Fibroblast of the conjunctiva (primary cell): ENCODE measurements around the gene MYOCD.
"Not testable (repeated sequence)": the region's sequence is repeated elsewhere in the genome, so short reads cannot be mapped to it uniquely, and the experiment has no call there.

Source experiments
- DNase-seq: peaks from one replicate; pipeline ENCODE4 v3.0.0-alpha.2; 2010; ENCODE audit warnings: low read depth

MYOCD gene, protein sequence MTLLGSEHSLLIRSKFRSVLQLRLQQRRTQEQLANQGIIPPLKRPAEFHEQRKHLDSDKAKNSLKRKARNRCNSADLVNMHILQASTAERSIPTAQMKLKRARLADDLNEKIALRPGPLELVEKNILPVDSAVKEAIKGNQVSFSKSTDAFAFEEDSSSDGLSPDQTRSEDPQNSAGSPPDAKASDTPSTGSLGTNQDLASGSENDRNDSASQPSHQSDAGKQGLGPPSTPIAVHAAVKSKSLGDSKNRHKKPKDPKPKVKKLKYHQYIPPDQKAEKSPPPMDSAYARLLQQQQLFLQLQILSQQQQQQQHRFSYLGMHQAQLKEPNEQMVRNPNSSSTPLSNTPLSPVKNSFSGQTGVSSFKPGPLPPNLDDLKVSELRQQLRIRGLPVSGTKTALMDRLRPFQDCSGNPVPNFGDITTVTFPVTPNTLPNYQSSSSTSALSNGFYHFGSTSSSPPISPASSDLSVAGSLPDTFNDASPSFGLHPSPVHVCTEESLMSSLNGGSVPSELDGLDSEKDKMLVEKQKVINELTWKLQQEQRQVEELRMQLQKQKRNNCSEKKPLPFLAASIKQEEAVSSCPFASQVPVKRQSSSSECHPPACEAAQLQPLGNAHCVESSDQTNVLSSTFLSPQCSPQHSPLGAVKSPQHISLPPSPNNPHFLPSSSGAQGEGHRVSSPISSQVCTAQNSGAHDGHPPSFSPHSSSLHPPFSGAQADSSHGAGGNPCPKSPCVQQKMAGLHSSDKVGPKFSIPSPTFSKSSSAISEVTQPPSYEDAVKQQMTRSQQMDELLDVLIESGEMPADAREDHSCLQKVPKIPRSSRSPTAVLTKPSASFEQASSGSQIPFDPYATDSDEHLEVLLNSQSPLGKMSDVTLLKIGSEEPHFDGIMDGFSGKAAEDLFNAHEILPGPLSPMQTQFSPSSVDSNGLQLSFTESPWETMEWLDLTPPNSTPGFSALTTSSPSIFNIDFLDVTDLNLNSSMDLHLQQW

DNA sequence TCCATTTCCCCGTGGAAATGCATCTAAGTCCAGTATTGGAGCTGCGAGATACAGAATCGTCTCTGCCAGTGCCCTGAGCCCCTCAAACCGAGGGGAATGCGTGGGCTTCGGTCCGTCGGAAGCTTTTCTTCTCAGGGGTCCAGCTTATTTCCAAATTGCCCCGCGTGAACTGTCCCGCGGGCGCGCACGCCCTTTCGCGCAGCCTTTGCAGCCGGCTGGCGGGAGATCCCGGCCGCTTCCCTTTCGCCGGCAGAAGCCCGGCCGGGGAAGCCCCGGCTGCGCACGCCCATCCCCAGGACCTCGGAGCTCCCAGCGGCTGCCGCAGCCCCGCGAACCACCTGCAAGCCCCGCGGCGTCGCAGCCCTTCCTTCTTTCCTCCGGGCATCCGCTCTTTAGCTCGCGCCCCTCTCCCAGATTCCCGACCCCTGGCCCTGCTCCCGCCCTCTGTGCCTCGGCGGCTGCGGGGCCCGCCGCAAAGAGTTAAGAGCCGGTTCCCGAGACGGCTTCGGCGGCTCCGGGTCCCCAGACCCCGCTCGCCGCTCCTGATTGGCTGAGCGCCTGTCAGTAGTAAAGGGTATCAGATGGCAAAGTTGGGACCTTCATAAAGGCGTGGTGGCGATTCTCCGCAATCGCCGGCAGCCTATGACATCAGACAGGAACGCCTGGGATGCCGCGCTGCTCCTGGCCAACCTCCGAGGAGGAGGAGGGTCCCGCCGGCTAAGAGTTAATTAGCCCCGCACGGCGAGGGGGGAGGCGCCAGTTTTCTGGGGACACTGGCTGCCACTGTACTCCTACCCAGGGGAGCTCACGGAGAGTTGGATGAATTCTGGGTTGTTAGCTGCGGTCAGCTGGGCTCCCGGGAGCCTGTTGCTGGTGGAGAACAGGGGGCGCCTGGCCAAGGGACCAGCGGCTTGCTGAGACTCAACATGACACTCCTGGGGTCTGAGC, at the start of gene MYOCD:
Gene MYOCD, plus strand, starts transcription at position 628 of the 948 bp plus-strand sequence. Its CDS starts 299 bp downstream, at position 927.
- DNase-seq = no peak

DNA sequence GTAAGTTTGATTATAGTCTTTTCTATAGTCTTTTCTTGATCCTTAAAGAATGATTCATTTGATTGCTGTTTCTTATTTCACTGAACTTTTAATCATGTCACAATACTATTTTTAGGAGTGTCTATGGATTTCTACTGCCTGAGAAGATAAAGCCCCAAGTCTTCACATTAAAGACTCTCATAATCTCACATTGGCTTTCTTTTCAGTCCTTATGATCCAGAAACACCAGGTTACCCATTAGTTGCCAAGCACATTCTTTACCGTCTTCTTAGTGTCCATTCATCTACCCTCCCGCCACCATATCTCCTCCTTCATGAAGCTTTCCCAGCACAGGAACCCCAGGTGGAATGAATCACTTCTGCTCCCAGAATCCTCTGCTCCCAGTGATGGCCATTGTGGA, 49.5 kb upstream of the MYOCD start:
- DNase-seq = no peak

DNA sequence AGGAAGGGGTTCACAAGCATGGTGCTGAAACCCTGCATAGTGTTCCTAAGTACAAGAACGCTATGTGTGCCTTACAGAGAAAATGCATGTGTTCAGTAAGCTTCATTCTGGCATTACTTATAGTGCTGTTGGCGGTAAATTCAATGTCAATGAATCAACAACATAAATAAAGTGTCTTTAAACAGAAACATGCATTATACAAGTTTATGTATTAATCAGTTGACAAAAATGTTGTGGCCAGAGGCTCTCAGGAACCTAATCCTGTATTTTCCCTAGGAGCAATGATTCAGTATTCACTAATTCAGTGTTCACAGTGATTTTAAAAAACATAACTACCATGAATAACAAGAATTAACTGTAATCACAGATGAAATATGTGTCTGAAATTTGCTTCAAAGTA, 47.1 kb upstream of the MYOCD start:
- DNase-seq = peak; percentile 10

DNA sequence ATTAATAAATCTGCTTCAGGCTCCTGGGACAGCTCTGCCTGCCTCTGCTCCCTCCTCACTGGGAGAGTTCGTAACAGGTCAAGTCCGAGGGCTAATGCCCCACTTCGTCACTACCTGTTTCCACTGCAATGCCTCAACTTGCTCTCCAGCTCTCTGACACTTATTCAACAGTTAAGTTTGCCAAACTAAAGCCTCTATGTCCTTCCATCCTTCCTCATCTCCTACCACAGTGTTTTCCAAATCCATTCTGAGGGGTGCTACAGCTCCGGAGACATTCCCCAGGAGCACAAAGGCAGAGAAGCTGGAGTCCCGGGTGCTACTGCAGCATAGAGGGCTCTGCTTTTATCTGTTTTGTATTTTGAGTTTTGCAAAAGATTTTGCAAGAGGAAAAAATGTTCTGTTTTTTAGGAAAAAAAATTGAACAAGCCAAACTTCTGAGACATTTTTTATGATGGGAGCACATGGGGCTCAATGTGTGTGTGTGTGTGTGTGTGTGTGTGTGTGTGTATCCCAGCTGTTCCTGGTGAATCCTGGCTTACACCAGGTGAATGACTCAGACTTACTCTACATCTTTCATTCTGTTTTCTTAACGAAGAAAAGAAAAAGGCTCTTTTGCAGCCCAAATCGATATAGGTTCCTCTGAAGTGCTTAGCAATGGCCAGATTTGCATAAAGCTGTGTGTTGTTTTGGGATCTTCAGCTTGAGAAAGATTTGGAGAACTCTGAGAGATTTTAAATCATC, 46.1 kb upstream of the MYOCD start:
- peak; percentile 14 for DNase-seq

DNA sequence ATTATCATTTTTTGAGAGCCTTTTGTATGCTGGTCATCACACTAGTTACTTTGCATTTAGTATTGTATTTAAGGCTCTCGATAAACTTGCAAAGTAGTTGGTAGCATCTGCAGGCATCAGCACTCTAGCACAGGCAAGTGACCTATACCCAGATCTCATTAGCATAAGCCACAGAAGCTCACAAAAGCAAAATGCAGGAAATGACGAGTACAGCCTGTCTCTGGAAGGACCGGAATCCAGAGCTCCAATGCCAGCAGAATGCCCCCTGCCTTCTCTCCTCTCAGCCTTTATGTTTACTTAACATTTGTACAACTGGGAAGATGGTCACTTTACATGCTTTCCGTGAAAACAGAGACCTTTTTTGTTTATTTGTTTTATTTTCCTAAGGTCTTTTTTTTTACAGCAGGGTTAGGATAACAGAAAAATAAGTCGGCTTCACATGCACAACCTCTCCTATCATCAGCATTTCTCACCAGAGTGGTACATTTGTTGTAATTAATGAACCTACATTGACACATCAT, 45.4 kb upstream of the MYOCD start:
- peak; percentile 21 for DNase-seq

DNA sequence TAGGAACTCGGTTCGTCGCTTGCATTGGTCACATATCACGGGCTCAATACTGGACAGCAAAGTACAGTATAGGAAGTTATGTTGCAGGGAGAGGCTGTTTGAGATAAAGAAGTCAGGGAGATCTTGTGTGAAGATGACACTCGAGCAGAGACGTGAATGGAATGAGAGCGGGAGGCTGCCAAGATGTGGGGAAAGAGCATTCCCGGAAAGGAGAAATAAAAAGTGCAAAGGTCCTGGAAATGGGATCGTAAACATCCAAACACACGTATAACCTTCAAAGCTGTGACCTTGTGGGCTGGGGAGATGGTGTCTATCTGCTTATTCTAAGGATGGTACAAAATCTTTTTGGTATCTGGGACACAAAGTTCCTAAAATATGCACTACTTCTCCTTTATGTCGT, 43.0 kb upstream of the MYOCD start:
- no peak for DNase-seq

DNA sequence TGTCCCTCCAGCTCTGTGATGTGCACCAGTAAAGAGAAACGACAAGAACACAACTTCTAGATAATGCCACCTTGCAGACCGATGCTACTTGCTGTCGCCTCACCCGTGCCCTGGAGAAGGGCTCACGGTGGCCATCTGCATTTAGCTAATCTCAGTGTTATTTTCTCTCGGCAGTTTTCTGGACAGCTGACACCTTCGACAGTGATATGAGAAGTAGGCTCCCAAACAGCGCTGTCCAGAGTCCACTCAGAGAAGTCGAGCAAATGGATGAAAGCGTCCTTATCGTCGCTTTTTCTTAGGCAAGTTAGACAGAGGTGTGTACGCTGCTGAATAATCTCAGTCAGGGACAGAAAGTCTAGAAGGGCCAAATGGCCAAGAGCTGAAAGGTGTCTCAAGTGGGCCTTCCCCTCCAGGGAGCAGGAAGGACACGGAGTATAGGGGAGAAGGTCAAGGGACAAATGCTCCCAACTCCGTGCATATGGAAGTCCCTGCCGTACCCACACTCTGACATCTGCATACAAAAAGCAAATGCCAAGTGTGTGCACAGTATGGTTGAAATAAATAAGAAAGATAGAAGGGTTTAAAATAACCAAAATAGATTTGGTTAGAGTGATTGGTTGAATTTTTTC, 42.4 kb upstream of the MYOCD start:
- no peak for DNase-seq

DNA sequence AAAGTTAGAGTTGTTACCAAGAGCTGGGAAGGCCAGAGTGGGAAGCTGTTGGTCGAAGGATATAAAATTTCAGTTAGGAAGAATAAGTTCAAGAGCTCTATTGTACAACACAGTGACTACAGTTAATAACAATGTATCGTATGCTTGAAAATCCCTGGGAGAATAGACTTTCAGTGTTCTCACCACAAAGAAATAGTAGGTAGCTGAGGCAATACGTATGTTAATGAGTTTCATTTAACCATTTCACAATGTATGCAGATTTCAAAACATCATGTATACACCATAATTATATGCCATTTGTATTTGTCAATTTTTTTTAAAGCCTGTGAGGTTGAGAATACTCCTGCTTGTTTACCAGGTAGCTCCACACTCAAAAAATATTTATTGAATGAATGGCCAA, 41.5 kb upstream of the MYOCD start:
- DNase-seq = no peak

DNA sequence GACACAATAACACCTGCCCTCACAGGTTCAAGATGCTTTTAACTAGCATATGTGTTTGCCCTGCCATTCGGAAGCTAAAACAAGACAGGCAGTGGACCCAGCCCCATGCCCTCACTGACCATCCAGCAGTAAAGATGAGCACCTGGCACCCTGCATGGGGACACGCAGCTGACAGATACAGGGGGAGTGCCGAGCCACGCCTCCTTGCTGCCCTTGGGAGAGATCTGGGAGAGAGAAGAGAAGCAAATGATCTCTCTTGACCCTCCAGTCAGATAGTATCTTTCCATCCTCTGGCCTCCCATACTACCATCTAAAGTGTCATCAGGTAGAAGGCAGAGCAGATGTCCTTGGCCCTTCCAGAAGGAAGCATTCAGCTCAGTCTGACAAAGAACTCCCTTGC, 40.6 kb upstream of the MYOCD start:
- no peak for DNase-seq

DNA sequence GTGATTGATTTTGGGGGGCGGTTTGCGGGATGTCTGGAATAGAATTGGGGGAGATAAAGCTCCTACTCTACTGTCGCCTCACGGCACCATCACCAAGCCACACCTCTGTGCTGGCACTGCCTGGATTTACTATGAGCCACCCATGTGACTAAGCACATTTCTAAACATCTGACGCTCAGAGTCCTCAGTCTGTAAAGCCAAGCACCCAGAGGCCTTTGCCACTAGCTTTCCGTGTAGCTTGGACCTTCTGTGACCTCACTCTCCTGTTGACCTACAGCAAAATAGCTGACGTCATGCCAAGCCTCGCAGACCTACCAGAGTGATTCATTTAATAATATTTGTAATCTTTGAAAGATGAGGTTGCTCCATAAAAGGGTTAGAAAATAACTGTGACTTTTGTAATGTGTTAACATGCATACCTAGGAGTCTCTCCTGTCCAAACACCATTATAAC, 38.5 kb upstream of the MYOCD start:
- peak; percentile 55 for DNase-seq

DNA sequence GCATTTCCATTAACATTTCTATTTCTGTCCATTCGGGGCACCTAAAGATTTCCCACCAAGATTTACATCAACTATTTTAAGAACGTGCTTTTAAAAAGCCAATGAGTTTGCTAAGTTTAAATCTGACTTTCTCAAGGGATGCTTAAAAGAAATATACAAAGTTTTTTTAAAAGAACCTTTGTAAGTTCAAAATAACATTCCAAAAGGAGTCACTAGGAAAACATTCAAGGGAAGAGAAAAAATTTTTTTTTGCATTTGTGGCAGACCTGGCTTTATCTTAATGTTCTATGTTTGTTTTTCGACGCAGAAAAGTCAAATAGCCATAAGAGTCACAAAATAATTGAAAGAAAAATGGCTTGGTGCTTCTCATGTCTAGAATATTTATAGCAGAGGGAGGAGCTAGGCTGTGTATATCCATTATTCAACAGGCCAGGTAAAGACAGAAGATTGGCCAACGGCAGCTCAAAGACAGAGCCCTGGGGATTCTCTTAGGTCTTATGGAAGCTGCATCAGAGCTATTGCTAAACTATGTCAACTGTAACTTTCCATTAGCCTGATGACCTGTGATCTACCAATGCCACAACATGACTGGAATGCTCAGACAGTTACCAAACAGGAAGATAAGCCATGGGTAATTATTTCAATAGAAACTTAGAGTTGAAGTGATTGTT, 37.8 kb upstream of the MYOCD start:
- no peak for DNase-seq

DNA sequence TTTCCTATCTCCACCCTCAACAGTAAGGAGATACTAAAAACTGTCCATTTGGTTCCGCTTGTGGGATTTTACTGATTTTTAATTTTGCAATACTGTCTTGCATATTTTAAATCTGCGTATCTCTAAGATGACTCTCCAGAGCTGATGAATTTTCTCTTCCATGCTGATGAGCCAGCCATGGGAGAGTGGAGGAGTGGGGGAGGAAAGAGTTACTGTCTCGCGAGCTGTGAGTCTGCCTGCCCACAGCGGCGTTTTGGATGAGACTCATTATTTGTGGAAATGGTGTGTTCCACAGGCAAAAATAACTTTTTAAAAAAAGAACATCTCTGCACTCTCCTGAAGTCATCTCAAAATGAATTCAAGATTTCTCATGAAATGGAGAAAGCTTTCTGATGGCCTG, 34.6 kb upstream of the MYOCD start:
- DNase-seq = no peak

DNA sequence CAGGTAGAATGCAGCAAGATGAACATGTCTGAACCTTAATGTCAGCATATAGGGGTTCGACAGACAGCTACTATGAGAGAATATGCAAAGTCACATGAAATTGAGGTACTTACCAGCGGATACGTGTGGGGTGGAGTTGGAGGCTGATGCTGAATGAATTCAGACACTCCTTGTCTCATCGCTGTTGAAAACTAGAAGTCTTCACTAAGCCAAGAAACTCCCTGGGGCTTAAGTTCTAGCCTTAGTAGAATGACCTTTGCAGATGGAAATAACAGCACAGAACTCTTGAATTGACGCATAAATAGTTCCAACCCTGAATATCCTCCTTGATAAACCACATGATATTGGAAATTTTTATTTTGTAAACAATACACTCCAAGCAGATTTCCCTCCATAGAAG, 32.9 kb upstream of the MYOCD start:
- no peak for DNase-seq

DNA sequence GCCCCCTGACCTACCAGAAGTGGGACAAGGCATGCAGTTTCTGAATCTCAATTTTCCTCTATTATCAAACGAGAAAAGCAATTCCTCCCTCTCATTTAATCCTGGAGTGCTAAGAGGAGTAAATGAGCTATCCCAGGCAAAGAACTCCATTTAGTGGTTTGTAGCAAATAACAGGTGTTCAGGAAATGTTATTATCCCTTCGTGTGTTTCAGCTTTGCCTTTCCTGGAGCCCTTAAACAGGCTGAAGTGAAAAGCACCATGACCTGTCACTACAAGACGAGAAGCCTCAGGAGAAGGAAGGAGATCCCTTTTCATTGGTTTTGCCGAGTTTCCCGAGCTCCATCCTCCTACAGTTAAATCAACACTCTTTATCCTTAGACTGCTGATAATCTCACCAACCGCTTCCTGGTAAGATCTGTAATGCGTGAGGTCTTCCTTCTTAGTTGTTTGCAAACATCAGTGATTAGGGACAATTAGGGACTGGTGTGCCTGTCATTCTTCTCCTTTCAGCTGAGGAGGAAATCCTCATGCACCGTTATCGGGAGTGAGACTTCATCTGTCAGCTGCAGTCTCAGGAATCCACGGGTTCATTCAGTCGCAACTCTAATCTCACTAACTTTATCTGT, 30.8 kb upstream of the MYOCD start:
- no peak for DNase-seq

DNA sequence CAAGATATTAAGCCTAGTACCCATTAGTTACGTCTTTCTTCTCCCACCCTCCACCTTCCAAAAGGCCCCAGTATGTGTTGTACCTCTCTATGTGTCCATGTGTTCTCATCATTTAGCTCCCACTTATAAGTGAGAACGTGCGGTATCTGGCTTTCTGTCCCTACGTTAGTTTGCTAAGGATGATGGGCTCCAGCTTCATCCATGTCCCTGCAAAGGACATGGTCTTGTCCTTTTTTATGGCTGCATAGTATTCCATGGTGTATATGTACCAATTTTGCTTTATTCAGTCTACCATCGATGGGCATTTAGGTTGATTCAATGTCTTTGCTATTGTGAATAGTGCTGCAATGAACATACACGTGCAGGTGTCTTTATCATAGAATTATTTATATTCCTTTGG, 29.7 kb upstream of the MYOCD start:
- not testable (repeated sequence) for DNase-seq

DNA sequence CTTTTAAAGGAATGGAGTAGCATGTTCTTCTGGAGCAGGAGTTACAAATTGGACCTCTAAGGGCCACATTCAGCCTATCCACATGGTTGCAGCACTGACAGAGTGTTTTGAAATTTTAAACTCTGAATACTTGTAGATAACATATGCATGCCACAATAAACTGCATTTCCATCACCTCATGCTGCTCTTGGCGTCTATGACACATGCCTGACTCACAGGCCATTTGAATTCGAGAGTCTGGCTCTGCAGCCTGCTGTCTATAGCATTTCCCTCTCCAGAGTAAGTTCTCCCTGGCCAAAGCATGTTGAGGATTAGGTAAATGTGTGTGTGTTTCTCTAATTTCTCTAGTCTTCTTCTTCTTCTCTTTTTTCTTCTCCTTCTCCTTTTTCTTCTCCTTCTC, 28.7 kb upstream of the MYOCD start:
- peak; percentile 70 for DNase-seq

DNA sequence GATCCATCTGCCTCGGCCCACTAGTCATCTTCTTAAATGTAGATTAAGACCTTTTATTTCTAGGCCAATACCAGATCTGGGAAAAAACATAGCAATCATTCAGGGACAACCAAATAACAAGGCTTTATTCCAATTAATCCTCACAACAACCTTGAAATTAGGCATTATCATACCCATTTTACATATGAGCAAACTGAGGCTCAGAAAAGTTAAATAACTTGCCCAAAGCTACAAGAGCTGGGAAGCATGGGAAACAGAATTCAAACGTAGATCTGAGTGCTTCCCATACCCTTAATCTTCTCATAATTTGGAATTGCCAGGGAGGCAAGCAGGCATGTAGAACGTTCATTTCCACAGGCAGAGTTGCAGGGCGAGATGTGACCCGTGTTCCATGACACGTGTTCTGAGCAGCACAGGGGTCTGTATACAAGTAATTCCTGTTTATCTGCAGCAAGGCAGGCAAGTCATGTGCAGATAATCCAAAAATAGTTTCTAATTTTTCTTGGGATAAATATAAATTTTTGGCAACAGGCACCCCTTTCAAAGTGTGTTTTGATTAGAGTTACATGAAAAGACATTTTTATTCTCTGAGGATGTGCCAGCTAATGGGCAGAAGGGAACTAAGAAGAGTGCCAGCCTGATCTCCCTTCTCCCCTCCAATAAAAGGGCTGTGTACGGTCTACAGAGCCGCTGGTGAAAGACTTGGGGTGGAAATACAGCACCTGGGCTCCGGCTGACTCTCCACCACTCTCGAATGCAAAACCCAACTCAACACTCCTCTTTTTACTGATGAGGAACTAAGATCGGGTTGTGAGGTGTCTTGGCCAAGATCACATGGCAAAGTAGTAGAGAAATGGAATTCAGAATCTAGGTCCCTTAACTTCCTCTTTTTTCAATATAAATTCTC, 27.7 kb upstream of the MYOCD start:
- no peak for DNase-seq

DNA sequence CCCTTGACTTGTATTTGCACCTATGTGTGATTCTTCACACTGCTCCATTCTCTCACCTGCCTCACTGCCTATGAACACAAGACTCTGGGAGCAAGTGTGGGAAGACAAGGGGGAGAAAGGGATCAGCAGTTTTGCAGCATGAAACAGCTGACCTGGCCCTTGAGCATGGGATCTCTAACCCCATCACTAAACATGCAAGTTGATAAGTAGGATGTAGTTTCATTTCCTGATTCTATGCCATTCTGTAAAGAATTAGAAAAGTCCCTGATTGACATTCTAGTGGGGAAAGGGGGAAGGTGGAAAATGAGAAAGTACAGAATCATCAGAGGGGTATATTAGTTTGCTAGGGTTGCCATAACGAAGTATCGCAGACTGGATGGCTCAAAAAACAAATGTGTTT, 25.3 kb upstream of the MYOCD start:
- no peak for DNase-seq
